Measurements from ENCODE around the gene ACADS.

ACADS gene

GRCh38 chr12:120738252-120739030 is 12.8 kb downstream of the ACADS start:
- Histone ChIP-seq H3K27ac (ENCODE audit: extremely low read depth, low read depth, low read length) (no peak overlapping the region), H3K9me3 (ENCODE audit: control insufficient read depth, insufficient read depth, low read depth, low read length) (no peaks in the 10 kb centered on the region), H3K36me3 (ENCODE audit: control insufficient read depth in 2 of 2, insufficient read depth in 1 of 2, low read length in 2 of 2) (peaks cover 0 to 23% of the 10 kb centered on the region in 2 experiments; a peak in 2 of 3 replicates), H3K4me3 (ENCODE audit: low read depth, low read length) (no peak overlapping the region), H3K4me1 (ENCODE audit: control insufficient read depth, insufficient read depth, low read length) (no peaks in the 10 kb centered on the region)
- ChIA-PET CTCF (interaction anchor here (0.5 to 2.0 kb wide), 2 partner anchors 233 to 801 kb away, joined by 3 to 5 read pairs; no protein-coding TSS in a partner anchor), POLR2A (no interaction called here)
- TF ChIP-seq HOXA7 (CRISPR knock-in tag; IDR thresholded peaks at IDR 0.05; ENCODE audit: borderline replicate concordance) (no peak), HOXC10 (CRISPR knock-in tag; IDR thresholded peaks at IDR 0.05) (no peak), ZNF549 (tag by site-specific recombination; IDR thresholded peaks at IDR 0.05) (no peak), ZNF133 (tag by site-specific recombination; IDR thresholded peaks at IDR 0.05) (no peak), ZNF24 (tag by site-specific recombination; IDR thresholded peaks at IDR 0.05) (no peak), ZNF366 (tag by site-specific recombination; conservative IDR thresholded peaks at IDR 0.05) (no peak)

- Histone ChIP-seq H3K4me3 (ENCODE audit: low read depth, low read length) (no peak overlapping the region), H3K9me3 (ENCODE audit: control insufficient read depth, insufficient read depth, low read depth, low read length) (no peaks in the 10 kb centered on the region), H3K27ac (ENCODE audit: extremely low read depth, low read depth, low read length) (no peak overlapping the region), H3K36me3 (ENCODE audit: control insufficient read depth in 2 of 2, insufficient read depth in 1 of 2, low read length in 2 of 2) (peaks cover 0 to 19% of the 10 kb centered on the region in 2 experiments; a peak in 2 of 3 replicates), H3K4me1 (ENCODE audit: control insufficient read depth, insufficient read depth, low read length) (no peaks in the 10 kb centered on the region)
- ChIA-PET CTCF (no interaction called here), POLR2A (no interaction called here)
- TF ChIP-seq ZFHX2 (tag by site-specific recombination; conservative IDR thresholded peaks at IDR 0.05) = 0 out of 2 replicates have a peak, but pooled peaks have one; percentile 7
- no peak for TF ChIP-seq HOXD13 (CRISPR knock-in tag; IDR thresholded peaks at IDR 0.05; ENCODE audit: borderline replicate concordance)
- no peak for TF ChIP-seq ZNF488 (tag by site-specific recombination; IDR thresholded peaks at IDR 0.05)
These were observed 13.6 kb downstream of the ACADS start for GRCh38 chr12:120739031-120739762.

GRCh38 chr12:120739821-120740613 is 14.4 kb downstream of the ACADS start:
- Histone ChIP-seq H3K9me3 (ENCODE audit: control insufficient read depth, insufficient read depth, low read depth, low read length) (no peaks in the 10 kb centered on the region), H3K36me3 (ENCODE audit: control insufficient read depth in 2 of 2, insufficient read depth in 1 of 2, low read length in 2 of 2) (peaks cover 0 to 17% of the 10 kb centered on the region in 2 experiments; a peak in 2 of 3 replicates), H3K27ac (ENCODE audit: extremely low read depth, low read depth, low read length) (no peak overlapping the region), H3K4me3 (ENCODE audit: low read depth, low read length) (no peak overlapping the region), H3K4me1 (ENCODE audit: control insufficient read depth, insufficient read depth, low read length) (no peaks in the 10 kb centered on the region)
- CTCF ChIA-PET = interaction anchor here (0.8 kb wide), 1 partner anchor 93 kb away, joined by 3 read pairs; no protein-coding TSS in a partner anchor
- POLR2A ChIA-PET = no interaction called here
- TF ChIP-seq GLIS2 (tag by site-specific recombination; IDR thresholded peaks at IDR 0.05) (0 out of 2 replicates have a peak, but pooled peaks have one; percentile 19), ZFP3 (tag by site-specific recombination; IDR thresholded peaks at IDR 0.05; ENCODE audit: low read depth) (no peak)

GRCh38 chr12:120740871-120741270 is 15.2 kb downstream of the ACADS start:
- no peaks in the 10 kb centered on the region for H3K9me3 ChIP-seq (ENCODE audit: control insufficient read depth, insufficient read depth, low read depth, low read length)
- CTCF ChIA-PET = interaction anchor here (0.8 kb wide), 1 partner anchor 94 kb away, joined by 3 read pairs; no protein-coding TSS in a partner anchor
- no peaks in the 10 kb centered on the region for H3K4me1 ChIP-seq (ENCODE audit: control insufficient read depth, insufficient read depth, low read length)
- TF ChIP-seq ZNF121 (tag by site-specific recombination; IDR thresholded peaks at IDR 0.05) (peak; percentile 34; the same call in 1 of the 2 replicates), ZNF792 (tag by site-specific recombination; IDR thresholded peaks at IDR 0.05) (no peak), SCRT1 (tag by site-specific recombination; IDR thresholded peaks at IDR 0.05; ENCODE audit: borderline replicate concordance) (0 out of 2 replicates have a peak, but pooled peaks have one; percentile 14), ZNF394 (tag by site-specific recombination; IDR thresholded peaks at IDR 0.05; ENCODE audit: borderline replicate concordance) (no peak), SCRT2 (tag by site-specific recombination; IDR thresholded peaks at IDR 0.05) (peak; percentile 60)
- H3K27ac ChIP-seq (ENCODE audit: extremely low read depth, low read depth, low read length) = no peak overlapping the region
- no peak overlapping the region for H3K4me3 ChIP-seq (ENCODE audit: low read depth, low read length)
- POLR2A ChIA-PET = no interaction called here
- peaks cover 0 to 17% of the 10 kb centered on the region in 2 experiments; a peak in 1 of 3 replicates for H3K36me3 ChIP-seq (ENCODE audit: control insufficient read depth in 2 of 2, insufficient read depth in 1 of 2, low read length in 2 of 2)

Measured in HEK293 (cell line).